ENCODE measurements around the gene PTPN12. TPM values are rescaled to one million over a fixed set of nuclear protein-coding genes. Genes with fewer than 3 reads are reported as not detected.
"Not testable (repeated sequence)": the region's sequence is repeated elsewhere in the genome, so short reads cannot be mapped to it uniquely, and the experiment has no call there.

The PTPN12 gene
- total RNA-seq, 1 donor from 2014 or later, result 12.7 TPM

DNA sequence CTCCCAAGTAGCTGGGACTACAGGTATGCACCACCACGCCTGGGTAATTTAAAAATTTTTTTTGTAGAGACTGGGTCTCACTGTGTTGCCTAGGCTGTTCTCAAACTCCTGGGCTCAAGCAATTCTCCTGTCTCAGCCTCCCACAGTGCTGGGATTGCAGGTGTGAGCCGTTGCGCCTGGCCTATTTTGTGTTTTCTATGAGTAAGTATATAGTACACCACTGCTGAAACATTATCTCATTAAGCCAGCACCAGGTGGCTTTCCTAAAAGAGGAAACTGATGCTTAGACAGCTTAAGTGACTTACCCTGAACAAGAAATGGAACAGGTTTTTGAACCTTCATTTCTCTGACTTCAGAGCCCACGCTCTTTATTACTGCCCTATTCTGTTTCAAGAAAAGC is 7.8 kb upstream of the PTPN12 start:
- Mint-ChIP-seq H3K4me1 (peaks cover 5% of the 10 kb centered on the region), H3K9me3 (no peaks in the 10 kb centered on the region), H3K36me3 (ENCODE audit: low read depth) (no peaks in the 10 kb centered on the region), H3K27me3 (peaks cover 14% of the 10 kb centered on the region), H3K4me3 (no peak overlapping the region), H3K27ac (no peak overlapping the region)
- DNase-seq, result no peak
- intact Hi-C loops (cut with micrococcal nuclease), result no loop called here

- intact Hi-C loops (cut with micrococcal nuclease), result no loop called here
- no peak for DNase-seq
- Mint-ChIP-seq H3K36me3 (ENCODE audit: low read depth) (no peaks in the 10 kb centered on the region), H3K27ac (no peak overlapping the region), H3K27me3 (peaks cover 8% of the 10 kb centered on the region), H3K4me3 (no peak overlapping the region), H3K9me3 (peaks cover 4% of the 10 kb centered on the region), H3K4me1 (peaks cover 6% of the 10 kb centered on the region)
Measured at GRCh38 chr7:77531038-77531437, 6.1 kb upstream of the PTPN12 start.

DNA sequence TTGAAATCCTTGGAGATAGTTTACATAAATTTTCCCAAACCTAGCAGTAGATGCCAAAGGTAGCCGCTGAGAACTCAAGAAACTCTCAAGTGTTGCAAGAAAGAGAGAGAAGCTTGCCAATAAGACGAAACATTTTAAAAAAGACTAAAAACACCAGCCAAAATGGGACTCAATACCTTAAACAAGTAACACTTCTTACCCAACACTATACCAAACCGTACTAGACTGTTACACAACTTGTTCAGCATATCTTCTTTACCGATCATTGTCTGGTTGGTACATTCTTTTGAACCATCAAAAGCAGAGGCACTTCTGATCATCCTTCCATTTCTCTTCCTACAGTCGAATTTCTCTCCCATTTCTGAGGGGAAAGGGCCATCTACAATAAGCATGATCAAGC is 4.8 kb upstream of the PTPN12 start:
- no peak overlapping the region for H3K27ac Mint-ChIP-seq
- H3K36me3 Mint-ChIP-seq (ENCODE audit: low read depth), result peaks cover 2% of the 10 kb centered on the region
- no peak overlapping the region for H3K4me3 Mint-ChIP-seq
- intact Hi-C loops (cut with micrococcal nuclease), result no loop called here
- no peak for DNase-seq
- H3K9me3 Mint-ChIP-seq, result peaks cover 4% of the 10 kb centered on the region
- H3K4me1 Mint-ChIP-seq, result peaks cover 6% of the 10 kb centered on the region
- H3K27me3 Mint-ChIP-seq, result peaks cover 7% of the 10 kb centered on the region

- intact Hi-C loops (cut with micrococcal nuclease); H3K36me3 Mint-ChIP-seq (ENCODE audit: low read depth); H3K27me3 Mint-ChIP-seq; DNase-seq; H3K4me3 Mint-ChIP-seq; H3K9me3 Mint-ChIP-seq; H3K4me1 Mint-ChIP-seq; H3K27ac Mint-ChIP-seq: not testable (repeated sequence)
Measured at GRCh38 chr7:77532732-77533131, 4.4 kb upstream of the PTPN12 start.

DNA sequence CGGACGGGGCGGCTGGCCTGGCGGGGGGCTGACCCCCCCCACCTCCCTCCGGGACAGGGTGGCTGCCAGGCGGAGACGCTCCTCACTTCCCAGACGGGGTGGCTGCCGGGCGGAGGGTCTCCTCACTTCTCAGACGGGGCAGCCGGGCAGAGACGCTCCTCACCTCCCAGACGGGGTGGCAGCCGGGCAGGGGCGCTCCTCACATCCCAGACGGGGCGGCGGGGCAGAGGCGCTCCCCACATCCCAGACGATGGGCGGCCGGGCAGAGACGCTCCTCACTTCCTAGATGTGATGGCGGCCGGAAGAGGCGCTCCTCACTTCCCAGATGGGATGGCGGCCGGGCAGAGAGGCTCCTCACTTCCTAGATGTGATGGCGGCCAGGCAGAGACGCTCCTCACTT is 3.0 kb upstream of the PTPN12 start:
- intact Hi-C loops (cut with micrococcal nuclease); H3K9me3 Mint-ChIP-seq; DNase-seq; H3K27me3 Mint-ChIP-seq; H3K4me3 Mint-ChIP-seq; H3K27ac Mint-ChIP-seq; H3K36me3 Mint-ChIP-seq (ENCODE audit: low read depth): not testable (repeated sequence)
- peaks cover 15% of the 10 kb centered on the region for H3K4me1 Mint-ChIP-seq

- peak overlapping the region; percentile 98 for H3K4me3 Mint-ChIP-seq
- peaks cover 2% of the 10 kb centered on the region for H3K36me3 Mint-ChIP-seq (ENCODE audit: low read depth)
- H3K27me3 Mint-ChIP-seq, result peaks cover 2% of the 10 kb centered on the region
- intact Hi-C loops (cut with micrococcal nuclease), result loop anchor here (1.0 to 5.0 kb wide), 5 partner anchors 119 to 262 kb away; partner anchors contain the start of genes GSAP, PHTF2, RSBN1L and TMEM60
- peaks cover 15% of the 10 kb centered on the region for H3K4me1 Mint-ChIP-seq
- peak overlapping the region; percentile 94 for H3K27ac Mint-ChIP-seq
- peaks cover 4% of the 10 kb centered on the region for H3K9me3 Mint-ChIP-seq
- peak; percentile 57 for DNase-seq
Measured at GRCh38 chr7:77536017-77536412, 1.1 kb upstream of the PTPN12 start.

DNA sequence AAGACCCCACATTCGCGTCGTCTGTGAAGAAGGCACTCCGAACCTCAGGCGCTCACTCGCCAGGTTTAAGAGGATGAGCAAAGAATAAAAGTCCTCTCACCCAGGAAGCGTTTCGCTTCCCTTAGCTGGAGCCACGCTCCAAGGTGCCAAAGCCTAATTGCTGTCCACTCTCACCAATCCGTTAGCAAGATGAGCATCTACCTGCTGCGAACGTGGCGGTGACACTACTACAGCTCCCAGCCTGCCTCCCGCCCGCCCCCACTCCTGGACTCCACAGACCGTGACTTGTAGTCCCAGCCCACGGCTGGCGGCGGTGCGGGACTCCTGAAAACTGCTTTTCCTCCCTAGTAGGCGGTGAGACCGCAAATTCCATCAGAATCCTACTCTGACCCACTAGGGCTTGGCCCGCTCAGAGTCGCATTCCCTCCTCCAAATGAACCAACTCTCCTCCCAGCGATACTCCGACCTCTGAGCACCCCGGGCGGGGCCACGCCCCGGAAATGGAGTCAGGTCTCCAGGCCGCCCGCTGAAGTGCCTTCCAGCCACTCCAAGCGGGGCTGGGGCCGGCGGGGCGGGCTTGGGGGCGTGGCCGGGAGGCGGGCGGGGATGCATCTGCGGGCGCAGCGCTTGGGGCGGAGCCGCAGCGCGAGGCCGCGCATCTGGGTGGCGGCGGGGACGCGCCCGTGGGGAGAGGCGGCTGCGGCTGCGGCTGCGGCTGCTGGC is 521 bp upstream of the PTPN12 start:
- DNase-seq, result peak; percentile 98
- Mint-ChIP-seq H3K36me3 (ENCODE audit: low read depth) (peaks cover 2% of the 10 kb centered on the region), H3K27me3 (no peaks in the 10 kb centered on the region), H3K9me3 (peaks cover 4% of the 10 kb centered on the region), H3K4me3 (peak overlapping the region; percentile 98), H3K27ac (peak overlapping the region; percentile 94), H3K4me1 (peaks cover 12% of the 10 kb centered on the region)
- intact Hi-C loops (cut with micrococcal nuclease), result loop anchor here (1.0 to 5.0 kb wide), 5 partner anchors 119 to 262 kb away; partner anchors contain the start of genes GSAP, PHTF2, RSBN1L and TMEM60

DNA sequence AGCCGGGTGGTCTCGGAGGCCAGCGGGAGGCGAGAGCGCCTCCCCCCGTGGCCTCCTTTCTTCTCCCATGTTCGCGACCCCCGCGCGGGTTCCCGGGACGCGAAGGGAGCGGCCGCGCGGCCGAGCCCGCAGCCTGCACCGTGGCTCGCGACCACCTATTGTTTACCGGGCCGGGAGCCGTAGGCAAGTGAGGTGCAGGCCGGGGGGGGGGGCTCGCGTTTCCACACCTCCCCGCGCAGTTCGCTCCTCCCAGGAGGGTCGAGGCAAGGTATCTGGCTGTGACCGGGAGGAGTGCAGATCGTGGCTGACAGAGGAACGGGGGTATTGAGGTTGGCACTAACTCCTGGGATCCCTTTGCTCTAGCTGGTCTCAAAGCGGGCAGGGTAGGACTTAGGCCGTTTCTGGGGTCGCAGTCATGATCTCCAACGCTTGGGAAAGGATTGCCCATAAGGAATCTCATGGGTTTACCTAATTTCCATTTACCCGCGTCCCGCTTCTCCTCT is 734 bp downstream of the PTPN12 start:
- intact Hi-C loops (cut with micrococcal nuclease), result loop anchor here (2.0 to 5.0 kb wide), 3 partner anchors 121 to 206 kb away; partner anchors contain the start of gene GSAP
- peaks cover 4% of the 10 kb centered on the region for H3K9me3 Mint-ChIP-seq
- no peaks in the 10 kb centered on the region for H3K27me3 Mint-ChIP-seq
- H3K4me1 Mint-ChIP-seq, result peaks cover 19% of the 10 kb centered on the region
- peak overlapping the region; percentile 98 for H3K4me3 Mint-ChIP-seq
- H3K27ac Mint-ChIP-seq, result peak overlapping the region; percentile 49
- DNase-seq, result peak; percentile 76
- peaks cover 2% of the 10 kb centered on the region for H3K36me3 Mint-ChIP-seq (ENCODE audit: low read depth)

GRCh38 chr7:77538281-77539212 is 1.5 kb downstream of the PTPN12 start:
- Mint-ChIP-seq H3K9me3 (peaks cover 4% of the 10 kb centered on the region), H3K4me3 (peak overlapping the region; percentile 98), H3K36me3 (ENCODE audit: low read depth) (peaks cover 2% of the 10 kb centered on the region), H3K27me3 (no peaks in the 10 kb centered on the region), H3K27ac (peak overlapping the region; percentile 49), H3K4me1 (peaks cover 21% of the 10 kb centered on the region)
- intact Hi-C loops (cut with micrococcal nuclease), result loop anchor here (5.0 kb wide), 2 partner anchors 121 to 206 kb away; partner anchors contain the start of gene GSAP
- peak; percentile 57 for DNase-seq

- Mint-ChIP-seq H3K36me3 (ENCODE audit: low read depth) (peaks cover 2% of the 10 kb centered on the region), H3K27me3 (no peaks in the 10 kb centered on the region), H3K4me1 (peaks cover 27% of the 10 kb centered on the region), H3K4me3 (no peak overlapping the region), H3K9me3 (peaks cover 4% of the 10 kb centered on the region), H3K27ac (no peak overlapping the region)
- DNase-seq, result no peak
- intact Hi-C loops (cut with micrococcal nuclease), result no loop called here
Measured at GRCh38 chr7:77540402-77540822, 3.3 kb downstream of the PTPN12 start.

GRCh38 chr7:77540993-77541392 is 3.9 kb downstream of the PTPN12 start:
- H3K4me3 Mint-ChIP-seq; H3K9me3 Mint-ChIP-seq; H3K27ac Mint-ChIP-seq; H3K27me3 Mint-ChIP-seq; H3K36me3 Mint-ChIP-seq (ENCODE audit: low read depth); intact Hi-C loops (cut with micrococcal nuclease); DNase-seq: not testable (repeated sequence)
- peaks cover 26% of the 10 kb centered on the region for H3K4me1 Mint-ChIP-seq

DNA sequence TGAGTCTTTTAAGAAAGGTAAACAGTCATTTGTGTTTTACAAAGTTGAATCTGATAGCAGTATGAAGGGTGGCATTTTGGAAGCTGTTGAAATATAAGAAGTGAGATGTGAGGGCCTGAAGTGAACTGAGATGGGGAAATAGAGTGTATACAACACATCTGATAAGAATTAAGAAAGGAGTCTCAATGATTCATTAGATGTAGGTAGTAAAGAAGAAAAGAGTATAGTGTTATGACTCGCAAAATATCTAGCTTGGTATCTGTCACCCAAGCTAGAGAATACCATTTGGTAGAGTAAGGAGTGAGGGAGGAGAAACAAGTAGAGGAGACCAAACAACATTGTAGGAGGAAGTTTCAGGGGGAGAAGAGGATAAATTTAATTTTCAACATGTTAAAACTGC is 5.3 kb downstream of the PTPN12 start:
- H3K27ac Mint-ChIP-seq, result no peak overlapping the region
- no peaks in the 10 kb centered on the region for H3K27me3 Mint-ChIP-seq
- H3K9me3 Mint-ChIP-seq, result no peaks in the 10 kb centered on the region
- no peak overlapping the region for H3K4me3 Mint-ChIP-seq
- intact Hi-C loops (cut with micrococcal nuclease), result no loop called here
- DNase-seq, result no peak
- peaks cover 26% of the 10 kb centered on the region for H3K4me1 Mint-ChIP-seq
- H3K36me3 Mint-ChIP-seq (ENCODE audit: low read depth), result no peaks in the 10 kb centered on the region

GRCh38 chr7:77542895-77543294 is 5.8 kb downstream of the PTPN12 start:
- H3K27me3 Mint-ChIP-seq, result no peaks in the 10 kb centered on the region
- no peak overlapping the region for H3K4me3 Mint-ChIP-seq
- H3K27ac Mint-ChIP-seq, result no peak overlapping the region
- H3K36me3 Mint-ChIP-seq (ENCODE audit: low read depth), result no peaks in the 10 kb centered on the region
- H3K9me3 Mint-ChIP-seq, result no peaks in the 10 kb centered on the region
- intact Hi-C loops (cut with micrococcal nuclease), result no loop called here
- DNase-seq, result no peak
- H3K4me1 Mint-ChIP-seq, result peaks cover 26% of the 10 kb centered on the region

GRCh38 chr7:77543910-77544309 is 6.8 kb downstream of the PTPN12 start:
- DNase-seq, result no peak
- no peaks in the 10 kb centered on the region for H3K27me3 Mint-ChIP-seq
- H3K9me3 Mint-ChIP-seq, result no peaks in the 10 kb centered on the region
- no peak overlapping the region for H3K4me3 Mint-ChIP-seq
- peaks cover 18% of the 10 kb centered on the region for H3K4me1 Mint-ChIP-seq
- intact Hi-C loops (cut with micrococcal nuclease), result no loop called here
- no peak overlapping the region for H3K27ac Mint-ChIP-seq
- H3K36me3 Mint-ChIP-seq (ENCODE audit: low read depth), result no peaks in the 10 kb centered on the region
